Gastrocnemius medialis (tissue), 4 donors: ENCODE measurements around the gene LSP1.
"Not testable (repeated sequence)": the region's sequence is repeated elsewhere in the genome, so short reads cannot be mapped to it uniquely, and the experiment has no call there.

Source experiments
- CTCF ChIP-seq, 5 experiments: fragments of 450-650 bp in 3 of 5; fragments of 200-600 bp in 2 of 5; sonication (generic) in 2 of 5; IDR thresholded peaks in 4 of 5; conservative IDR thresholded peaks in 1 of 5; 1 replicate in 4 of 5; 2 replicates in 1 of 5; pipeline ENCODE4 v1.5.1; 2016 to 2019; ENCODE audit warnings: antibody characterized with exemption in 5 of 5, mild to moderate bottlenecking in 3 of 5, moderate library complexity in 3 of 5
- POLR2A ChIP-seq, 2 donors: fragments of 450-650 bp; IDR thresholded peaks; one replicate each; pipeline ENCODE4 v1.6.1; 2017; ENCODE audit warnings: antibody characterized with exemption in 2 of 2, mild to moderate bottlenecking in 2 of 2, moderate library complexity in 2 of 2

GRCh38 chr11:1813356-1813755 is 39.5 kb upstream of the LSP1 start:
- not testable (repeated sequence) for TF ChIP-seq CTCF (IDR thresholded peaks at IDR 0.05 in 4 of 5, conservative IDR thresholded peaks at IDR 0.05 in 1 of 5); POLR2A (IDR thresholded peaks at IDR 0.05)
